Fibroblast of upper back skin (primary cell): ENCODE results near the gene C9orf85.

ENCODE experiments used
- DNase-seq: peaks from one replicate; pipeline ENCODE4 v3.0.0-alpha.2; 2013

The C9orf85 gene

DNA sequence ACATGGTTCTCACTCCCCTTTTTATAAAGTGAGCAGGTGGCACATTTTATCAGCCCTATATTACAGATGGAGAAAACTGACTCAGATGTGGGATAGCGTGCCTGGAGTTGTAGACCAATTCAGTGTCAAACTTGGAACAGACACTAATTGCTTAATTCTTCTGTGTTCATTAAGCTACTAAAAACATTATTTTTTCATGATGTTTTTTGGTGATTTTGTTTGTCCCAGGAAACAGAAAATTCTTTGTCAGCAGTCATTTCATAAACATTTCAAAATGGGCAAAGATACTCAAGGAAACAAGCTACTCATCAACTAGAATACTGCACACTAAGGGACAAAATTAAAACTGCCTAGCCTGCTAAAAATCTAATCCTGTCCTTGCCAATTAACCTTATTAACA is 2.6 kb upstream of the C9orf85 start:
- no peak for DNase-seq

DNA sequence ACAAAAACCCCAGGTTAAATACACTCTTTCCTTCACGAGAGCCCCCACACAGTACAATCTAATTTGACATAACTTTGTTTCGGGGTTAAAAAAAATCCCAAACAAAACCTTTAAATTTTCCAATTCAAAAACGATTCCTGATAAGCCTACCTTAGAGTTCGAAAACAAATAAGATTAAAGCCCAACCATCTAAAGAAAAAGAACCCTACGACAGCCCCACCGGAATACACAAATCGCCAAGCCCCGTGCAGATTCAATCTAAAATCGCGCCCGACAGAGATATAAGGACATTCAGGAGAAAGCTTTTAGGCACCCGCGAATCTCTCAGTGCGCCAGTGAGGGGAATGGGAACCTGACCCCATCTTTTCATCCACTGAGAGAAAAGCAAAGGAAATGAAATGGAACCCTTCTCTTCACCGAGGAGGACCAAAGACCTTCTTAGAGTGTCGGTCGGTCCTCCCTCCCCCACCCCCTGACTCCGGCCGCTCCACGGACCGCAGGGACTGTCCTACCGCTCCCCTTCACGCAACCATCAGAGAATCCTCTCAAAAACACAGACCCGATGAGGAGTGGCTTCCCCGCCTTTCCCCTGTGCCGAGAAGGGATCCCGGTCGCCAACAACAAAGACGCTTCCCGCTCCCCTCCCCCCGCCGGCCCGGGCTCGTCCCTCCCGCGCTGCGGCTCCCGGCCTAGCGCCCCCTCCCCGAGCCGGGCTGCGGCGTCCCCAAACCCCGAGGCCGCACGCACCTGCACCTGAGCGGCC is 1.4 kb upstream of the C9orf85 start:
- DNase-seq, result peak; percentile 17

DNA sequence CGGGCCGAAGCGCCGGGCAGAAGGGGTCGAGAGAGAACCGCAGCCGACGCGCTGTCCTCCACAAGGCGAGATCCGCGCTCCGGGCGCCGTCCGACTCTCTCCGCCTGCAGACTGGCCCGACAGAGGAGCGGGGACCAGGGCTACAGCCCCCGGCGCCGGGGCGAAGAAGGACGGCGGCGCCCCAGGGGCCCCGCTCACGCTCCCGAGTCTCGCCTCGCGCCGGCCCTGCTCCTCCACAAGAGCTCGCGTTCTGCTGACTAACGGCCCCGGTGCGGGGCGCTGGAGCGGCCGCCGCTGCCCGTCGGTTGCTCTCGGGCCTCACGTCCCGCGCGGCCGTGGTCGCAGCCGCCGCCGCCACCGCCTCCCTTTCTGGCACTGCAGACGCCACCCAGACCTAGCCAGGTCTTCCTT is 784 bp upstream of the C9orf85 start:
- DNase-seq, result no peak

DNA sequence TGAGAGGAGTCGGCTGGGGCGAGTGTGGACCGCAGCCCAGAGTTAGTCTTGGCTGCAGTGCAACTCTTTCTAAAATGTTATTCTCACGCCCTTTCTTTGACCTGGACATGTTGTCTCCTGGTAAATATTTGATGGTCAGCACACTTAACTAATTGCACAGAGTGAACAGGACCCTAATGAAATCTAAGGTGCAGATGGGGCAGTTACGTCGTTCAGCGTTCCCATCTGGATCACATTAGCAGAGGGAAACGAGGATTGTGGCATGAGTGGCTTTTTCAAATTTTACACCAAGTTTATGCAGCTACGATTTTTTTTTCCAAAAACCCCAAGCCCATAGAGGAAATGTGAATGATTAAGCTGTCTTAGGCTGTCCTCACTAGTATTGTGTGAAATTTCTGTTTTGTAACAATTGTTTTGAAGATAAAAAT is 483 bp downstream of the C9orf85 start:
- peak; percentile 59 for DNase-seq

DNA sequence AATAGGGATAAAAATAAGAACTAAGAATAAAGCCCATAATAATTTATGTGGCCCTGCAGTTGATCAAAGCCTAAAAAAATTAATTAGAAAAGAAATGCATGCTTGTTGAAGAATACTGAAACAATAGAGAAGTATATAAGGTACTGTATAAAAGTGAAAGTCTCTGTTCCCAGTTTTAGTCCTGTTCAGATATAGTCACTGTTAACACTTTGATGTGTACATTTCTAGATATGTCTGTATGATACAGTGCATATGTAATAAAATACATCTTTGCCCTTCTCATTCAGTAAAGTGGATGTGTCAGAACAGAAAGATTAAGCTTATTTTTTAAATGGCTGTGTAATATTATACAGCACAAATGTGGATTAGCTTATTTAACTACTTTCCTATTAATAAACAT is 4.1 kb downstream of the C9orf85 start:
- DNase-seq, result no peak

DNA sequence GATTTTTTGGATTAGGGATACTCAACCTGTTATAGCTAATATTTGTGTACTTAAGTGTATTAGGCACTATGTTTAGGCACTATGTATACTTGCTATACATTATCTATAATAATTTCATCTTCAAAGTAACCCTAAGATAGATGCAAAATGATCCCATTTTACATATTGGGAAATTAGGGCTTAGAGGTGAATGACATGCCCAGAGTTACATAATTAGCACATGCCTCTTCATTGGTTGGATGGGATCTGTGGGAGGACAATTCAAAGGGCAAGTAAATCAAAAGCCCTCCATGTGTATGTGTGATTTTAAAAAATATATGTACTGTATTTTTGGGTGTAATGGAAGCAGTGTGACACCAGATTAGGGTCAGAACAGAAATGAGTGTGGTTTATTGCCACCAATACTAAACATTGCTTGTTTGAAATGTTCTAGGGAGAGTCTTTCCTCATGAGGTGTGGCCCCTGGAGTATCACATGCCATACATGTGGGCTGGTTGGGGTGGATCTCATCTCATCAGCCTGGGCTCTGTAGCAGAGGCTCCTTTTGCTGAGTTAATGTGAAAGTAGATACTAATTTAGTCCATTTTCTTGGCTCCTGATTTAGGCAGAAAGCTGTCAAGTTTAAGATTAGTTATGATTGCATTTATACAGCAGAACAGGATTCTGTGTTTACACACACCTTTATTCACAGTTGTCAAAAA is 5.5 kb downstream of the C9orf85 start:
- no peak for DNase-seq

DNA sequence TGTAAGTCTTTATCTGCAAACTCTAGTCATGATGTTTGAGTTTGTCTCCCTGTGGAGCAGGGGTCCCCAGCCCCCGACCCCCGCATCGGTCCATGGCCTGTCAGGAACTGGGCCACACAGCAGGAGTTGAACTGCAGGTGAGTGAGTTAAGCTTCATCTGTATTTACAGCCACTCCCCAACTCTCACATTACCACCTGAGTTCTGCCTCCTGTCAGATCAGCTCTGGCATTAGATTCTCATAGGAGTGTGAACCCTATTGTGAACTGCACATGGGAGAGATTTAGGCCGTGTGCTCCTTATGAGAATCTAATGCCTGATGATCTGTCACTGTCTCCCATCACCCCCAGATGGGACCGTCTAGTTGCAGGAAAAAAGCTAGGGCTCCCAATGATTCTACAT is 7.0 kb downstream of the C9orf85 start:
- no peak for DNase-seq

DNA sequence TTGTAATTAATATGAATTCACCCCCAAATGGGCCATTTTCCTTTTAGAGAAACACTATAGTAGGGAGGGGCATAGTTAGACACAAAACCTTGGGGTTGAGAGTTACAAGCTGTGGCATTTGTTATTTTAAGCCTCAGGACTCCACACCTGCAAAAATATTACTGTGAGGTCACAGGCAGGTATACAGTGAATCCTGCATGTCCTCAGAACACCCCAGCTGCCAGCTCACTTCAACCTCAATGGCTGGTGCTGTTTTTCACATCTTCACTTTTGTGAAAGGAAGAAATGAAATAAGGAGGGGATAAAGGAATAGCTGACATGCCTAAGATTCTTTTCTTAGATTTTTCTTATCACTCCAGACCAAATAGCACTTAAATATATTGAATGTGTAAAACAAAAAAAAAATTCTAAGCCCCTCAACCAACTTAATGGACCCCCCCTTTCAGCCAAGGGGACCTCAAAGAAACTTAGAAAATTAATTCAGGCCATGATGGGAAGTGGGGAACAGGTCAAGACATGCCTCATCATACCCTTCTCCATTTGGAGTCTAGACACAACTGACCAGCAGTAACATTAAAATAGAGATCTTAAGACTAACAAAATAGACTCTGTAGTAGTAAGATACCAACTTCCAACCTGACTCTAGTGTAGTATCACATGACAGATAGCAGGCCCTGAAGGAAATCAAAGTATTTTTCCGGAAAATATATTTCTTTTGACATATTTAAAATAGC is 9.2 kb downstream of the C9orf85 start:
- no peak for DNase-seq

DNA sequence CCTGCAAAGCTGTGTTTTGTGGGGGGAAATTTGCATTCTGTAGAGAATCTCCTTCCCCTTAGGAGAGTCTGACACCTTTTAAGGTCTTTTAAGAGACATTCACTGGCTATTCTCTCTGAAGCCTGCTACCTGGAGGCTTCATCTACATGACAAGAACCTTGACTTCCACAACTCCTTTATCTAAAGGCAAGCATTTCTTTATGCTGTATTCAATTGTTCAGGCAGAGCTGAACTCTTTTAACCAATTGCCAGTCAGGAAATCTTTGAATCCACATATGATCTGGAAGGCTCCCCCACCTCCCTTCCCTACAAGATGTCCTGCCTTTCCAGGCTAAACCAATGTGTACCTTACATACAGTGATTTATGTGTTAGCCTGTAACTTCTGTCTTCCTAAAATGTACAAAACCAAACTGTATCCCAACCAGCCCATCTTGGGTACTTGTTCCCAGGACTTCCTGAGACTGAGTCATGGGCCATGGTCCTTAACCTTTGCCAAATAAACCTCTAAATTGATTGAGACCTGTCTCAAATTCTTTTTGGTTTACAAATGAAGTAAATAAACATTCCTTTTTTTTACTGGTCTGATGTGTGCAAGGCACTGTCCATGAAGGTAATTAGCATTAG is 9.9 kb downstream of the C9orf85 start:
- DNase-seq, result no peak

DNA sequence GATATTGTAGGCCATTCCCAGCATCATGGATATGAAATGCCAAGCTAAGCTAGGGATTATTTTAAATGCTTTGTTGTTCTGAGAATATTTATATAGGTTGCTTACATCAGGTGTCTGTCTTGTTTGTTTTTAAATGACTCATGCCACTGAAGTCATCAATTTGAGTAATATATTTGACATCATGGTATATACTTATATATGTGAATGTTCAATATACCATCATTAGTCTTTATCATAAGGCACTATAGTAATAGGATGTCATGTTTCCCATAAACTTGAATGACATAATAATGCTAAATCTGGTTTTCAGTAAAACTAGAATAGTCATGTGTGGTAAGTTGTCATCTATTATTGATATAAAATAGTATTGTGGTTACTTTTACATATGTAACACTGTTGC is 13.1 kb downstream of the C9orf85 start:
- DNase-seq, result no peak

DNA sequence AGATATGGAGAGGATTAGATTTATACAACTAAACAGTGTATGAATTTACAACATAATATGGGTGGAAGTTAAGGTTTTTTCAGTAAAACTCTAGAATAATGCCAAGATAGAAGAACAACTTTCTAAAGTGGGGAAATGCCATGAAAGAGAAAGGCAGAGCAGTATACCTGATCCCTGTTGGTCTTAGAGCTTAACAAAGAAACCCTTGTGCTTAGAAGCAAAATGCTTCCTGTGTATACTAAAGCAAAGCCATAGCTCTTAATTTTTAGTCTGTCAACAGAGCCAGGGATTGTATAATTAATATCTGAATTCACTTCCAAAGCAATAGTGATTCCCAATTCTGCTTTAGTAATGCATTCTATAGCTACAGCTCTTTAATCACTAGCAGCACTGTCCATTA is 14.4 kb downstream of the C9orf85 start:
- no peak for DNase-seq

DNA sequence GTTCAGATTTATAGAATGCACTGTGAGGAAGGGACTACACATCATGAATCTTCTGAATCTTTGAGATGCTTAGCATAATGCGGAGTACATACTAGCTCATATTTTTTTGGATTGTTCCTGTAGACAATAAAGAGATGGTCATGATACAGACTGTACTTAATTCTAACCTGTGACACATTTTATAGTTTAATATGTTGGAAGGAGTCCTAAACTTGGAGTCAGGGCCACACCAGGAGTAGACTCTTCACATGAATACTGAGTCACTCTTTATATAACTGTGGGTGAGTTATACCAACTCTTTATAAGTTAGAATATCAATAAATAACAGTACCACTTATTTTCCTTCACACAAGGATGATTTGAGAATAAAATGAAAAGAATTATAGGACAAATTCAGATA is 16.9 kb downstream of the C9orf85 start:
- DNase-seq, result peak; percentile 50

DNA sequence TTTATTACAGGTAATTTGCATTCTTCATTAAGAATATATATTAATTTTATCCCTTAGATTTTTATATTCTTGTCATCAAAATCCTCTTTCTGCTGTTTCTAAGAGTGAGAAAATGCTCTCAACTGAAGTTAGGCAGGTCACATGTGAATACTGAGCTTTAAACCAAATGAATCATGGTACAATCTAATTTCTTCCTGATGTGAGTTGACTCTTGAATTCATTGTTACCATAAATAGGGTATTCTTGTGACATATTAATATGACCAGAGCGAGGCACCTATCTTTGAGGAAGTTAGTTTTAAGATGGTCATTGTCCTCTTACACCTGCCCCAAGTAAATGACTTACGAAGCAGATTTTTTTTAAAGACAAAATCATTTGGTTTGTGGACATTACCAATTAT is 17.4 kb downstream of the C9orf85 start:
- peak; percentile 45 for DNase-seq

DNA sequence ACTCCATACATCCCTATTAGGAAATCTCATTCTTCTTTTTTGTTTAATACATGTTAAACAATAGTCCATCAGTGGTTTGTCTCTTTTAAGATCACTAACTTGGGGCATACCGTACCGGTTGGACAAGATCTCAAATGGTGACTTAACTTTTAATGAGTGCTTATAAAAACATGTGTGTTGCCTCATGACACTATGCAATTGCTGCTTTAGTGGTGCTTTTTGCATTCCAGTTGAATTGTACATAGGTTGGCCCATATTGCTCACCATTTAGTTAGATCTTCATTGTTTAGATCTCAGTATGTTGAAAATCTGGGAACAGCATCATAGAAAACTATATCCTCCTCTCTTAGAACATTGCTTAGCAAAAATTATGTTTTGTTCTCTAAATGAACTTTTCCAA is 17.8 kb downstream of the C9orf85 start:
- peak; percentile 78 for DNase-seq

DNA sequence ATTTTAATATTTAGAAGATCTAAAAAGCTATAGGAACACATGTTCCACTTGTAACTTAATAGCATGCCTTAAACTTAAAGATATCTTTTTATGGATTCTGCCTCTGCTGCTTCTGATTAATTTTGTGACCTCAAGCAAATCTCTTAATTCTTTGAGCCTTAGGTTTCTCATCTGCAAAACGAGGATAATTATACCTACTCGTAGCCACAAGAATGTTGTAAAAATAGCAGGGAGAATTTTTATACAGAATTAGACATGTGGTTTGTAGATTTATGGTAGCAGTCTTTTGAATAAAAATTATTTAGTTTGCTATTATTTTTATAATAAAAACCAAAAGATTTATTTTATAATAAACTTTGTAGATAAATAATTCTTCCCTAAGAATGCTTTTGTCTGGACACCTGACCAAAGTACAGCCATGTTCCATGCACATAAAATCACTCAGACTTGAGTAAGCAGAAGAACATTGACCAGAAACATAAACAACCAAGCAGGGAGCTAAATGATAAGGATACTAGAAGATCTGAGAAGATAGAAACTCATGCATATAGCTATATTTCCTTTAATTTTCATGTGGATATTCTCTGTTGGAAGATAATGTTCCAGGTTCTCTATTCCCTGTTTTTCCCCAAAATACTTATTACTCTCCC is 18.5 kb downstream of the C9orf85 start:
- peak; percentile 86 for DNase-seq

DNA sequence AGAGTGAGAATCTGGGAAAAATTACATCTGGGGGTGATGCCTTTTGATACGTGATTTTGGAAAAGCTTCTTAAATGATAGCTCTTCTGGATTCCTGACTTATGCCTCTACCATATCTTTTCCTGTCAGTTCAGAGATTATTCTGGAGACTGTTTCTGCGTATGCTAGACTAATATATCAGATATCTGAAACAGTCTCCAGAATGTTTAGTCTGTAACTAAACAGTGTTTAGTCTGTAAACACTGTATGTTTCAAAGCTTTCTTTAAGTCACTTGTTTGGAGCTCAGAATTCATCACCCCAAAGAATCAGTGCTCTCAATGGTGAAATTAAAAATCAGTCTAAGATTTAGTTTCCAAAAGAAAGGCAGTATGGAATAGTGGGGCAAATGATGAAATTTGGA is 19.7 kb downstream of the C9orf85 start:
- DNase-seq, result no peak

DNA sequence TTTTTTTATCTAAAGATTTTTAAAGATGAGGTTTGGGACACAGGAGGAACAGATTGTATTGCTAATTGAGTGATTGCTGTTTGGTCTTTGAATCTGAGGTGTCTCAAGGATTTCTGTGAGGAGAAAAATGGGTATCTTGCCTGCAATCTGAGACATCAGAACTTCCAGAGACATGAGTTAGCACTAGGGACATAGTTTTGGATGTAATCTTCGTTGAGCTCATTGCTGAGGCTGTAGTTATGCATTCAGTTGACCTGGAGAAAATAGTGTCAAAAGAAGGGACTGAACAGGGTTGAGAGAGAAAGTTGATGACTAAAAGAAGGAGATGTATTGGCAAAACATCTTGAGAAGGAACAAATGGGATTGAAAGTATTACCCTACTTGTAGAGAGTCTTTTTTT is 24.6 kb downstream of the C9orf85 start:
- DNase-seq, result no peak

DNA sequence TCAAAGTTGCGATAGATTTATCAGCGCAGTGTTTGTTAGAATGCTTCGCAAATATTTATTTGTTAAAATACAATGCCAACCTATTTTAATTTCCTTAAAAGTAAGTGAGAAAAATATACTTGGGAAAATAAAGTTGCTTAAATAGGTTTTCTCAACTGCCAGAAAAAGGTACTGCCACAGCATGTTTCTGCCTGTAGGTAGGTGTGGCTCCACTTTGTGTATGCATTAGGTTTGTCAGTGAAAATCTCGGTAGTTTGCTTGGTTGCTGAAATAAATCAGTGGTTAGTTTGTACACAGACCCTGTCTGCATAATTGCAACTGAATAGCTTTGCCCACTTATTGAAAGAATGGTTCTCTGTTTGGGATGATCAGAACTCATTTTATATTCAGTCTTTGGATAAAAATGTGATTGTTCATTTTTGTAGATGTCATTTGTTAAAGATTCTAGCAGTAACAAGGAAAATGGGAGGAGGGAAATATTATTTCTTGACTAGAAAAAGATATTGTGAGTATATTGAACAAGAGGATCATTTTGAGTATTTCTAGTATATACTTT is 25.7 kb downstream of the C9orf85 start:
- DNase-seq, result no peak

DNA sequence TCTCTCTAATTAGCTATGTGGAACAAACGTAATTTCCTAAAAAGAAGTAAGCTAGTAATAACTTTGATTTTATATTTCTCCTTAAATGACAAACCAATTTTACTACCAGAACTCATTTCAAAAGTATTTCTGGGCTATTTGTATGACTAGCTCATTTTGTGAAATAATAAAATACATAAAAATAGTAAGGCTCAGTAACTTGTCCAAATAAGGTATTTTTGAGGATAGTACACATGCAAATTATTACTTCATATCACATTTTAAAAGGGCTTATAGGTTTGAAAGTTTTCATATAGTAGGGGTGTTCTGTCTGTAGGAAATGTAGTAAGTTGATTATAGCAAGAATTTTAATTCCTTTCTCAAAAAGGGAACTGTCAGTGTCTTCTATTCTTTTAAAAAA is 26.5 kb downstream of the C9orf85 start:
- no peak for DNase-seq

DNA sequence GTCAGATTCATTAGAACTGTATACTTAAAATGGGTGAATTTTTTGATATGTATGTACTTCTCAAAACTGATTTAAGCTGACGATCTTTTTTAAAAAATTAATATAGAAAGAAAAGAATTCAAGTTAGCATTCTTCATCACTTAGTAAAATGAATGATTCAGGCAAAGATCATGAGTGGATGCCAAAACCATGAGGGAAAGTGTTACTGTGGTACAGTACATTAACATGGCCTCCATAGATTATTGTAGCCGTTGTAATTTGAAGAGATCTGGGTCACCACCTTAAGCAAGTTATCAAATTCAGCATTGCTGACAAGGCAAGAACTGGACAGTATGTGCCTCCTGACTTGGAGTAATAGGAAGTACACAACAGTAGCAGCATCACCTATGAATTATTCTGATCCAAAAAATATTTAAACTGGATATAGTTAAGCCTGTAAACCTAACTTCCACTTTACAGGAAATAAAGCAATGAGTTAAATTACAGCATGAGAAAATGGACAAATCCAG is 29.7 kb downstream of the C9orf85 start:
- DNase-seq, result peak; percentile 51

DNA sequence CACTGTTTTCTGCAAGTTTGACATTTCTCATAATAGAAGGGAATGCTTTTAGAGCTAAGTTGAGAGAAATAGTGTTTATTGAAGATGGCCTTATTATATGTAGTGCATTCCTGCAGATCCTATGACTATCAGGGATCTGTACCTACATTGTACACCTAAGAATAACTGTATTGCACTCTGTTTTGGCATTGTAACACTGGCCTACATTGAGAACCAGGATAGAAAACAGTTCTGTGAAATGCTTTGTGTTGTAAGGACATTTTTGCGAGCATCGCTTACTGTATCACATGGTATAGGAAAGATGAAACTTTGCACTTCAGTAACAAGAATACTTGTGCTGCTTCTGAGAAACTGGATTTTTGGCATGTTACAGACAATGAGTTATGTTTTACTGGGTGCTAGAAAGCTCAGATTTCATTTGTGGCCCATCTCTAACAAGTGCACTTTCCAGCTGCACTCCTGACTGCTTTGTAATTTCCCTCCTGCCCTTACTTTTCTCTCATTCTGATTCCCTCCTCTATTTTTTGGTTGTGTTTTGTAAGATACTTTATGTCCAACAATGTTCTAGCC is 30.6 kb downstream of the C9orf85 start:
- no peak for DNase-seq

DNA sequence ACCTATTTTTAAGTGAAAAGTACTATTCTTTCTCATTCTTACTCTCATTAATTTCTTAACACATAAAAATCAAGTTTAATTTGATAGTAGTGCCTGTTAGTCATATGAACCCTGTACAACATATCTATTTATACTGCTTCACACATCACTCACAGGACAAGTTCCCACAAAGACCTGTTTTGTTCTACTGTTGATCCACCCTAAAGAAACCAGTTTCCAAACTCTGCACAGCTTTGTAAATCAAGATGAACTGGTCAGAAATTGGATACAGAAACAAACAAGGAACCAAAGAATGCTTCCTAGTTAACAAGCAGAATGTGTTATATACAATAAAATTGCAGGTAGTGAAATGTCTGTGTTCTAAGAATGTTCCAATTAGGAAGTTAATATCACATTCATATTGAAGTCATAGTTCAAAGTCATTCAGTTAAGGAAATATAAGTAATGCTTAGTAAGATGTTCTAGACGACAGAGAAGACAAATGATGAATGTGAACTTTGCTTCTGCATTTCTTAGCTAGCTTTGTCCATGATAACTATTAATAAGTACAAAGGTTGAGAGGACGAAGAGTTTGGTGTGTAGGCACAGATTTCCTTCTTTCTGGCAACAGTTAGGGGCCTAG is 33.4 kb downstream of the C9orf85 start:
- no peak for DNase-seq
